Measurements from ENCODE around the gene MAP10.
A peak's percentile ranks its signal among the peaks of the same experiment; 100 is the strongest.

Gene MAP10

GRCh38 chr1:232806186-232806510 is 932 bp downstream of the MAP10 start:
- intact Hi-C loops (cut with DNase I; ENCODE audit: low total_unique reads) = no loop called here
- no peaks in the 10 kb centered on the region for H3K36me3 ChIP-seq
- peak overlapping the region; percentile 62 to 73 for H3K4me3 ChIP-seq
- DNase-seq = no peak
- no peaks in the 10 kb centered on the region for H3K27me3 ChIP-seq
- H3K27ac ChIP-seq = peak overlapping the region in 1 of 2 donors; percentile 64
- H3K9me3 ChIP-seq = no peaks in the 10 kb centered on the region
- no peak for TF ChIP-seq CTCF (IDR thresholded peaks at IDR 0.05)
- H3K4me1 ChIP-seq = peaks cover 0 to 14% (median 9%) of the 10 kb centered on the region in 4 donors

GRCh38 chr1:232810856-232811255 is 5.6 kb downstream of the MAP10 start:
- intact Hi-C loops (cut with DNase I; ENCODE audit: low total_unique reads) = no loop called here
- Histone ChIP-seq H3K9me3 (peaks cover 0 to 2% (median 0%) of the 10 kb centered on the region in 3 donors), H3K4me3 (no peak overlapping the region), H3K4me1 (peaks cover 0 to 4% (median 1%) of the 10 kb centered on the region in 4 donors), H3K36me3 (no peaks in the 10 kb centered on the region), H3K27me3 (no peaks in the 10 kb centered on the region), H3K27ac (no peak overlapping the region)
- no peak for TF ChIP-seq CTCF (IDR thresholded peaks at IDR 0.05)
- DNase-seq = no peak

- peaks cover 0 to 2% (median 0%) of the 10 kb centered on the region in 3 donors for H3K9me3 ChIP-seq
Measured at GRCh38 chr1:232812560-232812959, 7.3 kb downstream of the MAP10 start.

GRCh38 chr1:232813097-232813496 is 7.9 kb downstream of the MAP10 start:
- H3K27ac ChIP-seq = no peak overlapping the region
- TF ChIP-seq CTCF (IDR thresholded peaks at IDR 0.05) = no peak
- H3K27me3 ChIP-seq = no peaks in the 10 kb centered on the region
- no peaks in the 10 kb centered on the region for H3K4me1 ChIP-seq
- H3K4me3 ChIP-seq = no peak overlapping the region
- no peaks in the 10 kb centered on the region for H3K36me3 ChIP-seq
- DNase-seq = no peak
- intact Hi-C loops (cut with DNase I; ENCODE audit: low total_unique reads) = no loop called here
- H3K9me3 ChIP-seq = peaks cover 0 to 2% (median 0%) of the 10 kb centered on the region in 3 donors

More at GRCh38 chr1:232812560-232812959, 7.3 kb downstream of the MAP10 start:
- DNase-seq = no peak
- Histone ChIP-seq H3K4me1 (no peaks in the 10 kb centered on the region), H3K27me3 (no peaks in the 10 kb centered on the region), H3K27ac (no peak overlapping the region), H3K36me3 (no peaks in the 10 kb centered on the region), H3K4me3 (no peak overlapping the region)
- intact Hi-C loops (cut with DNase I; ENCODE audit: low total_unique reads) = no loop called here
- TF ChIP-seq CTCF (IDR thresholded peaks at IDR 0.05) = no peak

- H3K4me1 ChIP-seq = no peaks in the 10 kb centered on the region
- intact Hi-C loops (cut with DNase I; ENCODE audit: low total_unique reads) = no loop called here
- no peaks in the 10 kb centered on the region for H3K36me3 ChIP-seq
- DNase-seq = no peak
- no peak for TF ChIP-seq CTCF (IDR thresholded peaks at IDR 0.05)
- H3K27ac ChIP-seq = no peak overlapping the region
- H3K27me3 ChIP-seq = no peaks in the 10 kb centered on the region
- peaks cover 0 to 2% (median 0%) of the 10 kb centered on the region in 3 donors for H3K9me3 ChIP-seq
- no peak overlapping the region for H3K4me3 ChIP-seq
Measured at GRCh38 chr1:232813760-232814159, 8.5 kb downstream of the MAP10 start.

- intact Hi-C loops (cut with DNase I; ENCODE audit: low total_unique reads) = no loop called here
Measured at GRCh38 chr1:232816324-232816723, 11.1 kb downstream of the MAP10 start.

More at GRCh38 chr1:232816324-232816723, 11.1 kb downstream of the MAP10 start:
- DNase-seq = no peak
- Histone ChIP-seq H3K27me3 (no peaks in the 10 kb centered on the region), H3K9me3 (peaks cover 0 to 2% (median 0%) of the 10 kb centered on the region in 3 donors), H3K4me3 (no peak overlapping the region), H3K36me3 (no peaks in the 10 kb centered on the region), H3K4me1 (no peaks in the 10 kb centered on the region), H3K27ac (no peak overlapping the region)
- no peak for TF ChIP-seq CTCF (IDR thresholded peaks at IDR 0.05)
